H9 (cell line): ENCODE data around the gene TAF1L. TPM values are rescaled to one million over a fixed set of nuclear protein-coding genes. Genes with fewer than 3 reads are reported as not detected.

Source experiments
- DNase-seq: peaks from one replicate; pipeline ENCODE4 v3.0.0-alpha.2; 2017
- H2AFZ ChIP-seq: one replicate; pipeline ENCODE4 v1.6.1; 2013; ENCODE audit warnings: mild to moderate bottlenecking, low read length, control low read depth, moderate library complexity
- H2AK5ac ChIP-seq: 2 replicates; pipeline ENCODE4 v1.6.1; 2013; ENCODE audit warnings: low read length, control low read depth, mixed read lengths; ENCODE audit not compliant: insufficient read length
- H2BK120ac ChIP-seq: one replicate; pipeline ENCODE4 v1.6.1; 2013; ENCODE audit warnings: low read depth, mild to moderate bottlenecking, low read length, control low read depth, inconsistent platforms; ENCODE audit not compliant: poor library complexity, severe bottlenecking
- H2BK12ac ChIP-seq: 2 replicates; pipeline ENCODE4 v1.6.1; 2013; ENCODE audit warnings: low read length, control low read depth, mixed read lengths, low read depth; ENCODE audit not compliant: insufficient read length
- H2BK15ac ChIP-seq: 2 replicates; pipeline ENCODE4 v1.6.1; 2013; ENCODE audit warnings: low read depth, low read length, control low read depth
- H2BK20ac ChIP-seq: one replicate; pipeline ENCODE4 v1.6.1; 2013; ENCODE audit warnings: low read depth, mild to moderate bottlenecking, low read length, control low read depth, inconsistent platforms; ENCODE audit not compliant: poor library complexity, severe bottlenecking
- H2BK5ac ChIP-seq: 2 replicates; pipeline ENCODE4 v1.6.1; 2013; ENCODE audit warnings: low read length, control low read depth, mixed read lengths; ENCODE audit not compliant: insufficient read length
- H3K14ac ChIP-seq: 2 replicates; pipeline ENCODE4 v1.6.1; 2013; ENCODE audit warnings: low read length, control low read depth; ENCODE audit not compliant: insufficient read depth
- H3K18ac ChIP-seq: 2 replicates; pipeline ENCODE4 v1.6.1; 2013; ENCODE audit warnings: low read depth, mild to moderate bottlenecking, mixed read lengths, low read length, control low read depth; ENCODE audit not compliant: insufficient read length
- H3K23ac ChIP-seq: 2 replicates; pipeline ENCODE4 v1.6.1; 2013; ENCODE audit warnings: low read length, control low read depth, mixed read lengths, low read depth; ENCODE audit not compliant: insufficient read length
- H3K23me2 ChIP-seq: 2 replicates; pipeline ENCODE4 v1.6.1; 2013; ENCODE audit warnings: low read depth, mild to moderate bottlenecking, mixed read lengths, low read length, control low read depth; ENCODE audit not compliant: insufficient read length, poor library complexity, severe bottlenecking
- H3K27ac ChIP-seq: 2 replicates; pipeline ENCODE4 v1.5.1; 2013; ENCODE audit warnings: low read length, control low read depth, mixed read lengths, low read depth; ENCODE audit not compliant: insufficient read length
- H3K27me3 ChIP-seq: 2 replicates; pipeline ENCODE4 v1.6.1; 2013; ENCODE audit warnings: low read length, control low read depth, inconsistent platforms; ENCODE audit not compliant: insufficient read depth
- H3K4ac ChIP-seq: 2 replicates; pipeline ENCODE4 v1.6.1; 2013; ENCODE audit warnings: low read depth, mild to moderate bottlenecking, control low read depth, inconsistent platforms, low read length, moderate library complexity
- H3K4me1 ChIP-seq: 2 replicates; pipeline ENCODE4 v1.6.1; 2013; ENCODE audit warnings: low read length, control low read depth, inconsistent platforms; ENCODE audit not compliant: insufficient read depth
- H3K4me2 ChIP-seq: 2 replicates; pipeline ENCODE4 v1.6.1; 2013; ENCODE audit warnings: low read length, control low read depth, mixed read lengths; ENCODE audit not compliant: insufficient read length, insufficient read depth
- H3K56ac ChIP-seq: 2 replicates; pipeline ENCODE4 v1.6.1; 2013; ENCODE audit warnings: low read depth, mild to moderate bottlenecking, mixed read lengths, low read length, control low read depth; ENCODE audit not compliant: insufficient read length
- H3K79me1 ChIP-seq: 2 replicates; pipeline ENCODE4 v1.6.1; 2013; ENCODE audit warnings: low read depth, mild to moderate bottlenecking, moderate library complexity, low read length, control low read depth, inconsistent platforms; ENCODE audit not compliant: insufficient read depth, poor library complexity, severe bottlenecking
- H3K79me2 ChIP-seq: 2 replicates; pipeline ENCODE4 v1.6.1; 2013; ENCODE audit warnings: low read length, control low read depth, inconsistent platforms; ENCODE audit not compliant: insufficient read depth
- H3K9ac ChIP-seq: 2 replicates; pipeline ENCODE4 v1.6.1; 2013; ENCODE audit warnings: low read length, control low read depth, mixed read lengths; ENCODE audit not compliant: insufficient read length; ENCODE audit errors: extremely low read depth
- H3K9me3 ChIP-seq: one replicate; pipeline ENCODE4 v1.6.1; 2013; ENCODE audit warnings: low read depth, low read length, inconsistent platforms; ENCODE audit not compliant: control insufficient read depth
- H3T11ph ChIP-seq: one replicate; pipeline ENCODE4 v1.6.1; 2013; ENCODE audit warnings: mild to moderate bottlenecking, low read length, control low read depth, inconsistent platforms
- H4K20me1 ChIP-seq: one replicate; pipeline ENCODE4 v1.6.1; 2013; ENCODE audit not compliant: control insufficient read depth, insufficient read length, insufficient read depth
- H4K5ac ChIP-seq: 2 replicates; pipeline ENCODE4 v1.6.1; 2013; ENCODE audit warnings: low read depth, mild to moderate bottlenecking, mixed read lengths, low read length, control low read depth; ENCODE audit not compliant: insufficient read length
- H4K8ac ChIP-seq: replicated peaks from 2 replicates; pipeline ENCODE4 v1.6.1; 2013; ENCODE audit warnings: low read length, control low read depth, mixed read lengths, low read depth; ENCODE audit not compliant: insufficient read length
- H4K91ac ChIP-seq: 2 replicates; pipeline ENCODE4 v1.6.1; 2013; ENCODE audit warnings: low read depth, mild to moderate bottlenecking, moderate library complexity, mixed read lengths, low read length, control low read depth; ENCODE audit not compliant: insufficient read length
- H3K27ac Mint-ChIP-seq, 3 experiments: 2 replicates in 2 of 3; 3 replicates in 1 of 3; pipeline ENCODE4 v1.8.0; 2020 to 2021; ENCODE audit warnings: mixed read lengths in 3 of 3, mild to moderate bottlenecking in 1 of 3, moderate library complexity in 1 of 3
- H3K27me3 Mint-ChIP-seq: 2 replicates; pipeline ENCODE4 v1.8.0; 2021; ENCODE audit warnings: low read depth, mild to moderate bottlenecking, moderate library complexity, mixed read lengths
- H3K36me3 Mint-ChIP-seq, 3 experiments: 2 replicates in 2 of 3; 3 replicates in 1 of 3; pipeline ENCODE4 v1.8.0; 2020 to 2021; ENCODE audit warnings: low read depth in 3 of 3, mixed read lengths in 3 of 3; ENCODE audit not compliant: insufficient read depth in 1 of 3
- H3K4me1 Mint-ChIP-seq, 2 experiments: 2 replicates each; pipeline ENCODE4 v1.8.0; 2020; ENCODE audit warnings: mixed read lengths in 2 of 2
- H3K4me3 Mint-ChIP-seq, 2 experiments: 2 replicates in 1 of 2; 3 replicates in 1 of 2; pipeline ENCODE4 v1.8.0; 2020 to 2021; ENCODE audit warnings: mild to moderate bottlenecking in 2 of 2, mixed read lengths in 2 of 2, moderate library complexity in 1 of 2
- H3K9me3 Mint-ChIP-seq, 2 experiments: 2 replicates in 1 of 2; 3 replicates in 1 of 2; pipeline ENCODE4 v1.8.0; 2020; ENCODE audit warnings: mild to moderate bottlenecking in 2 of 2, mixed read lengths in 2 of 2, moderate library complexity in 1 of 2
- WGBS: extraction: QIAGEN DNeasy Blood & Tissue Kit; methylation state at CpG from one replicate; pipeline ENCODE4 v1.1.7; 2013; ENCODE audit warnings: missing lambda C conversion rate, low lambda C conversion rate, mixed read lengths; ENCODE audit not compliant: insufficient read length; ENCODE audit errors: extremely low coverage; 5-methylcytosine and 5-hydroxymethylcytosine counted together
- total RNA-seq: library from RNA; stranded (reverse); gene quantifications from 2 replicates; pipeline ENCODE4 v1.2.1, GENCODE V29; 2021
- TF ChIP-seq, protein P1 (sequence below): fragments of 200-600 bp; sonication (generic); conservative IDR thresholded peaks from 3 replicates; pipeline ENCODE4 v1.8.0; 2021; ENCODE audit warnings: antibody characterized with exemption, mild to moderate bottlenecking

TAF1L gene
- total RNA-seq, 1 experiment from 2014 or later, result not detected

DNA sequence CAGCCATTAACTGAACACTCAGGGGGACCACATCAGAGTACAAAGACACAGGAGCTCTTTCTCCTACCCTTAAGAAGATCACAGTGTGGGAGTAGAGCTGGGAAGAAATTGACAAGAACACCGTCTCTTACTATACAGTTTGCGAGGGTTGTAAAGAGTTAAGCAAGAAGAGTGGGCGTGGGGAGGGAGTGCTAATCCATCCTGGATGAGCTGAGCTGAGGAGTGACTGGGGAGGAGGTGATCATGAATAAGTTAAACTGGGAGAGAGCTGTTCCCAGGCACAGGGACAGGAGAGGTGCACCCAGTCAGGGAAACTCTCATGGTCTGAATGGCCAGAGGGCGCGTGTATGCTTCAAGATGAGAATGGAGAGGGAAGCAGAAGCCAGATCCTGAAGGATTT is 17.2 kb downstream of the TAF1L start:
- peaks cover 13% of the 10 kb centered on the region for H3K27me3 Mint-ChIP-seq
- no CpG with 5 or more reads among the region's 5 CpGs for WGBS
- no peaks in the 10 kb centered on the region for H3K79me2 ChIP-seq
- no peak overlapping the region for H3K27ac ChIP-seq
- H2BK12ac ChIP-seq, result no peak overlapping the region
- no peak overlapping the region for H2BK120ac ChIP-seq
- no peak overlapping the region for H2AFZ ChIP-seq
- H3K23me2 ChIP-seq, result no peaks in the 10 kb centered on the region
- H3K4ac ChIP-seq, result no peak overlapping the region
- H3K4me1 Mint-ChIP-seq, result 0 out of 4 replicates have a peak, but pooled peaks cover 0 to 2% of the 10 kb centered on the region in 2 experiments
- H3K14ac ChIP-seq, result no peak overlapping the region
- H3K9me3 ChIP-seq, result no peaks in the 10 kb centered on the region
- no peak overlapping the region for H3K27ac Mint-ChIP-seq
- no peak overlapping the region for H3K4me3 Mint-ChIP-seq
- no peak overlapping the region for H2BK15ac ChIP-seq
- H3K4me2 ChIP-seq, result no peak overlapping the region
- H3K4me1 ChIP-seq, result no peaks in the 10 kb centered on the region
- H2AK5ac ChIP-seq, result no peak overlapping the region
- no peak overlapping the region for H3K9ac ChIP-seq
- no peaks in the 10 kb centered on the region for H4K20me1 ChIP-seq
- TF ChIP-seq, protein P1, sequence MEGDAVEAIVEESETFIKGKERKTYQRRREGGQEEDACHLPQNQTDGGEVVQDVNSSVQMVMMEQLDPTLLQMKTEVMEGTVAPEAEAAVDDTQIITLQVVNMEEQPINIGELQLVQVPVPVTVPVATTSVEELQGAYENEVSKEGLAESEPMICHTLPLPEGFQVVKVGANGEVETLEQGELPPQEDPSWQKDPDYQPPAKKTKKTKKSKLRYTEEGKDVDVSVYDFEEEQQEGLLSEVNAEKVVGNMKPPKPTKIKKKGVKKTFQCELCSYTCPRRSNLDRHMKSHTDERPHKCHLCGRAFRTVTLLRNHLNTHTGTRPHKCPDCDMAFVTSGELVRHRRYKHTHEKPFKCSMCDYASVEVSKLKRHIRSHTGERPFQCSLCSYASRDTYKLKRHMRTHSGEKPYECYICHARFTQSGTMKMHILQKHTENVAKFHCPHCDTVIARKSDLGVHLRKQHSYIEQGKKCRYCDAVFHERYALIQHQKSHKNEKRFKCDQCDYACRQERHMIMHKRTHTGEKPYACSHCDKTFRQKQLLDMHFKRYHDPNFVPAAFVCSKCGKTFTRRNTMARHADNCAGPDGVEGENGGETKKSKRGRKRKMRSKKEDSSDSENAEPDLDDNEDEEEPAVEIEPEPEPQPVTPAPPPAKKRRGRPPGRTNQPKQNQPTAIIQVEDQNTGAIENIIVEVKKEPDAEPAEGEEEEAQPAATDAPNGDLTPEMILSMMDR, result no peak
- H3K27me3 ChIP-seq, result no peaks in the 10 kb centered on the region
- no peak overlapping the region for H4K91ac ChIP-seq
- no peak overlapping the region for H2BK5ac ChIP-seq
- no peak overlapping the region for H3K18ac ChIP-seq
- H3K56ac ChIP-seq, result no peak overlapping the region
- no peak overlapping the region for H3T11ph ChIP-seq
- H3K36me3 Mint-ChIP-seq, result no peaks in the 10 kb centered on the region
- H4K5ac ChIP-seq, result no peak overlapping the region
- no peak overlapping the region for H4K8ac ChIP-seq
- no peaks in the 10 kb centered on the region for H3K79me1 ChIP-seq
- no peak overlapping the region for H3K23ac ChIP-seq
- peaks cover 0 to 71% of the 10 kb centered on the region in 2 experiments; a peak in 3 of 5 replicates for H3K9me3 Mint-ChIP-seq
- DNase-seq, result no peak
- H2BK20ac ChIP-seq, result no peak overlapping the region
